HCT116 (cell line): ENCODE results near the gene POLE.

Experiments
- EZH2 ChIP-seq: fragments of 200-600 bp; sonication (generic); IDR thresholded peaks from 2 replicates; pipeline ENCODE4 v1.6.1; 2017; ENCODE audit warnings: antibody characterized with exemption, mixed run types
- EZH2phosphoT487 ChIP-seq: fragments of 200-600 bp; IDR thresholded peaks from 2 replicates; pipeline ENCODE4 v1.6.1; 2018; ENCODE audit warnings: antibody characterized with exemption, borderline replicate concordance
- FOSL1 ChIP-seq: IDR thresholded peaks from 2 replicates; pipeline ENCODE4 v1.6.1; 2012; ENCODE audit warnings: low read depth
- JUND ChIP-seq: IDR thresholded peaks from 2 replicates; pipeline ENCODE4 v1.6.1; 2012
- POLR2A ChIP-seq: IDR thresholded peaks from 2 replicates; pipeline ENCODE4 v1.7.0; 2011; ENCODE audit warnings: borderline replicate concordance; ENCODE audit not compliant: insufficient read depth, insufficient read length; ENCODE audit errors: extremely low read depth
- POLR2AphosphoS5 ChIP-seq: IDR thresholded peaks from 2 replicates; pipeline ENCODE4 v1.6.1; 2011; ENCODE audit warnings: mild to moderate bottlenecking, low read depth, low read length, moderate library complexity
- SP1 ChIP-seq: IDR thresholded peaks from 2 replicates; pipeline ENCODE4 v1.6.1; 2012; ENCODE audit warnings: low read depth
- SRF ChIP-seq: IDR thresholded peaks from 2 replicates; pipeline ENCODE4 v1.6.1; 2012; ENCODE audit warnings: low read depth
- TCF7L2 ChIP-seq: IDR thresholded peaks from 2 replicates; pipeline ENCODE4 v1.7.0; 2011; ENCODE audit warnings: borderline replicate concordance, inconsistent platforms; ENCODE audit not compliant: insufficient read depth, insufficient read length; ENCODE audit errors: extremely low read depth
- YY1 ChIP-seq: IDR thresholded peaks from 2 replicates; pipeline ENCODE4 v1.6.1; 2011; ENCODE audit warnings: low read length, low read depth, moderate library complexity, mild to moderate bottlenecking; ENCODE audit not compliant: insufficient replicate concordance; ENCODE audit errors: extremely low read depth
- ZNF274 ChIP-seq: fragments of 200-500 bp; sonication (Bioruptor generic); IDR thresholded peaks from 2 replicates; pipeline ENCODE4 v1.6.1; 2014; ENCODE audit warnings: mild to moderate bottlenecking, low read depth, low read length, inconsistent platforms
- TF ChIP-seq, protein P1 (sequence below), 3 experiments: fragments of 200-600 bp in 1 of 3; sonication (generic) in 1 of 3; IDR thresholded peaks in 2 of 3; conservative IDR thresholded peaks in 1 of 3; 2 replicates each; pipeline ENCODE4 v1.5.1; 2012 to 2017; ENCODE audit warnings: low read depth in 2 of 3, low read length in 2 of 3, antibody characterized with exemption in 1 of 3, borderline replicate concordance in 1 of 3, control low read depth in 1 of 3, mild to moderate bottlenecking in 1 of 3, mixed read lengths in 1 of 3, mixed run types in 1 of 3, moderate library complexity in 1 of 3; ENCODE audit not compliant: insufficient read depth in 1 of 3
- TF ChIP-seq, protein P2 (sequence below): IDR thresholded peaks from 2 replicates; pipeline ENCODE4 v1.6.1; 2012; ENCODE audit warnings: low read depth
- TF ChIP-seq, protein P3 (sequence below): IDR thresholded peaks from 2 replicates; pipeline ENCODE4 v1.6.1; 2012

DNA sequence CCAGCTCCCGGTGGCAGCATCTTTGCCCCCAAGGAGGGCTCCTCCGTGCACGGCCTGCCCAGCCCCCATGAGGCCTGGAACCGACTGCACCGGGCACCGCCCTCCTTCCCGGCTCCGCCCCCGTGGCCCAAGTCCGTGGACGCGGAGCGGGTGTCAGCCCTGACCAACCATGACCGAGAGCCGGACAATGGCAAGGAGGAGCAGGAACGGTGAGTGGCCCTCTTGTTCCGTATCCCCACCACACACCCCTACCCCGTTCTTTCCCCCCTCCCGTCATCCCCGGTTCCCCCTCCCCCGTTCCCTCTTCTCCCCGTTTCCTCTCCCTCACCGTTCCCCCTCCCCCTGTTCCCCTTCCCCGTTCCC lies 105.1 kb downstream of the POLE start:
- TF ChIP-seq, protein P1, sequence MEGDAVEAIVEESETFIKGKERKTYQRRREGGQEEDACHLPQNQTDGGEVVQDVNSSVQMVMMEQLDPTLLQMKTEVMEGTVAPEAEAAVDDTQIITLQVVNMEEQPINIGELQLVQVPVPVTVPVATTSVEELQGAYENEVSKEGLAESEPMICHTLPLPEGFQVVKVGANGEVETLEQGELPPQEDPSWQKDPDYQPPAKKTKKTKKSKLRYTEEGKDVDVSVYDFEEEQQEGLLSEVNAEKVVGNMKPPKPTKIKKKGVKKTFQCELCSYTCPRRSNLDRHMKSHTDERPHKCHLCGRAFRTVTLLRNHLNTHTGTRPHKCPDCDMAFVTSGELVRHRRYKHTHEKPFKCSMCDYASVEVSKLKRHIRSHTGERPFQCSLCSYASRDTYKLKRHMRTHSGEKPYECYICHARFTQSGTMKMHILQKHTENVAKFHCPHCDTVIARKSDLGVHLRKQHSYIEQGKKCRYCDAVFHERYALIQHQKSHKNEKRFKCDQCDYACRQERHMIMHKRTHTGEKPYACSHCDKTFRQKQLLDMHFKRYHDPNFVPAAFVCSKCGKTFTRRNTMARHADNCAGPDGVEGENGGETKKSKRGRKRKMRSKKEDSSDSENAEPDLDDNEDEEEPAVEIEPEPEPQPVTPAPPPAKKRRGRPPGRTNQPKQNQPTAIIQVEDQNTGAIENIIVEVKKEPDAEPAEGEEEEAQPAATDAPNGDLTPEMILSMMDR (IDR thresholded peaks at IDR 0.05 in 2 of 3, conservative IDR thresholded peaks at IDR 0.05 in 1 of 3; ENCODE audit: borderline replicate concordance in 1 of 3, insufficient read depth in 1 of 3, low read depth in 2 of 3, low read length in 2 of 3), result no peak
- TF ChIP-seq EZH2, result no peak
- TF ChIP-seq EZH2phosphoT487, result no peak
- no peak for TF ChIP-seq POLR2AphosphoS5
- TF ChIP-seq JUND, result no peak
- TF ChIP-seq FOSL1, result no peak
- TF ChIP-seq, protein P2, sequence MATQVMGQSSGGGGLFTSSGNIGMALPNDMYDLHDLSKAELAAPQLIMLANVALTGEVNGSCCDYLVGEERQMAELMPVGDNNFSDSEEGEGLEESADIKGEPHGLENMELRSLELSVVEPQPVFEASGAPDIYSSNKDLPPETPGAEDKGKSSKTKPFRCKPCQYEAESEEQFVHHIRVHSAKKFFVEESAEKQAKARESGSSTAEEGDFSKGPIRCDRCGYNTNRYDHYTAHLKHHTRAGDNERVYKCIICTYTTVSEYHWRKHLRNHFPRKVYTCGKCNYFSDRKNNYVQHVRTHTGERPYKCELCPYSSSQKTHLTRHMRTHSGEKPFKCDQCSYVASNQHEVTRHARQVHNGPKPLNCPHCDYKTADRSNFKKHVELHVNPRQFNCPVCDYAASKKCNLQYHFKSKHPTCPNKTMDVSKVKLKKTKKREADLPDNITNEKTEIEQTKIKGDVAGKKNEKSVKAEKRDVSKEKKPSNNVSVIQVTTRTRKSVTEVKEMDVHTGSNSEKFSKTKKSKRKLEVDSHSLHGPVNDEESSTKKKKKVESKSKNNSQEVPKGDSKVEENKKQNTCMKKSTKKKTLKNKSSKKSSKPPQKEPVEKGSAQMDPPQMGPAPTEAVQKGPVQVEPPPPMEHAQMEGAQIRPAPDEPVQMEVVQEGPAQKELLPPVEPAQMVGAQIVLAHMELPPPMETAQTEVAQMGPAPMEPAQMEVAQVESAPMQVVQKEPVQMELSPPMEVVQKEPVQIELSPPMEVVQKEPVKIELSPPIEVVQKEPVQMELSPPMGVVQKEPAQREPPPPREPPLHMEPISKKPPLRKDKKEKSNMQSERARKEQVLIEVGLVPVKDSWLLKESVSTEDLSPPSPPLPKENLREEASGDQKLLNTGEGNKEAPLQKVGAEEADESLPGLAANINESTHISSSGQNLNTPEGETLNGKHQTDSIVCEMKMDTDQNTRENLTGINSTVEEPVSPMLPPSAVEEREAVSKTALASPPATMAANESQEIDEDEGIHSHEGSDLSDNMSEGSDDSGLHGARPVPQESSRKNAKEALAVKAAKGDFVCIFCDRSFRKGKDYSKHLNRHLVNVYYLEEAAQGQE, result no peak
- TF ChIP-seq TCF7L2, result no peak
- TF ChIP-seq YY1, result no peak
- no peak for TF ChIP-seq SP1
- no peak for TF ChIP-seq POLR2A
- no peak for TF ChIP-seq SRF
- TF ChIP-seq, protein P3, sequence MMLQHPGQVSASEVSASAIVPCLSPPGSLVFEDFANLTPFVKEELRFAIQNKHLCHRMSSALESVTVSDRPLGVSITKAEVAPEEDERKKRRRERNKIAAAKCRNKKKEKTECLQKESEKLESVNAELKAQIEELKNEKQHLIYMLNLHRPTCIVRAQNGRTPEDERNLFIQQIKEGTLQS, result no peak
- no peak for TF ChIP-seq ZNF274
